ENCODE measurements around the gene KIAA0825.
A peak's percentile ranks its signal among the peaks of the same experiment; 100 is the strongest.

Gene KIAA0825

DNA sequence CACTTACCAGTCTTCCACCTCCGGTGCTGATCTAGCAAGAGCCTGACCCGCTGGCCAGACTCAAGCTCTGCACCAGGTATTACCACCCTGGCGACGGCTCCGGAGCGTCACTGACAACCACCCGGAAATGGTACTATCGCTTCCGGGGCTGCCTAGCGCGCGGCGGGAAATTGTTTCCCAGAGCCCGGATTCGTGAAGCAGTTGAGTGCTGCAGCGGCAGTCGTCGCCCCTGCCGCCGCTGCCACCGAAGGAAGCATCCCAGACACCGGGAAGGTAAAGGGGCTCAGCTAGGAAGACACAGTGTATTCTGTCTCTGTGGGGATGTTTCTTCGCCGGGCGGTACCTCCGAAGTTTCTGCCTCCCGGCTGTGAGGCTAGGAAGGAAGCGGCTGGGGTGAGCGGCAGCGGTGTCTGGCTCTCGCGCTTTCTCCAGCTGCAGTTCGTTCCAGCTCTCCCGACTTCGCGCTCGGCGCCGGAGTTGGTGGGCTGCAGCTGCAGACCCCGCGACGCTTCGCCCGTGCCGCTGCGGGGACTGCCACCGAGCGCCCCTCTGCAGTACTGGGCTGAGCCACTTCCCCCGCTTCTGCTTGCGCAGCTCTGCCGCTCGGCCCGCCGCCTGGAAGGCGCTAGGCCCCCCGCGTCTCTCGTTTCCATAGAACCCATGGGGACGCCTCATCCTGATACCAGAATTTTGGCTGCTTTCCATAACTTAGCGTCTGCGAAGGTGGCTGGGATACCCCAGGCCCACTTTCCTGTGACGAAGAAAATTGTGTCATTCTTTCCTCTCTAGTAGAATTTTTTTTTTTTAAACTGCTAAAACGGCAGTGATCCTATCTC is at the start of gene KIAA0825, which contains the start of gene SLF1:
Gene KIAA0825 (minus strand): TSS at position 112 of the 836 bp plus-strand sequence. CDS start 81,478 bp downstream, outside the sequence.
Gene SLF1 (plus strand): TSS at position 177 of the 836 bp plus-strand sequence. CDS start 10,142 bp downstream, outside the sequence.
- DNase-seq (ENCODE audit: low spot score in 2 of 2), result peak; percentile 86 to 91
- Histone ChIP-seq H3K9me3 (no peaks in the 10 kb centered on the region), H3K4me1 (peaks cover 54% of the 10 kb centered on the region), H3K27me3 (ENCODE audit: low read depth) (no peaks in the 10 kb centered on the region), H3K36me3 (replicated peaks) (no peaks in the 10 kb centered on the region), H3K4me3 (peak within 1 kb of the TSS; percentile 76)
- in situ Hi-C loops (cut with MboI; ENCODE audit: low sequenced_read_pairs), result no loop called here

GRCh38 chr5:94667937-94668336 is 49.5 kb upstream of the KIAA0825 start:
- no peak for DNase-seq (ENCODE audit: low spot score in 2 of 2)
- H3K36me3 ChIP-seq (replicated peaks), result peaks cover 7% of the 10 kb centered on the region
- H3K4me1 ChIP-seq, result peaks cover 5% of the 10 kb centered on the region
- in situ Hi-C loops (cut with MboI; ENCODE audit: low sequenced_read_pairs), result no loop called here
- H3K27me3 ChIP-seq (ENCODE audit: low read depth), result no peaks in the 10 kb centered on the region
- H3K4me3 ChIP-seq, result no peak overlapping the region
- no peaks in the 10 kb centered on the region; the same call in 1 of the 2 replicates for H3K9me3 ChIP-seq

GRCh38 chr5:94661086-94661485 is 42.7 kb upstream of the KIAA0825 start:
- peaks cover 4% of the 10 kb centered on the region for H3K36me3 ChIP-seq (replicated peaks)
- no peak for DNase-seq (ENCODE audit: low spot score in 2 of 2)
- in situ Hi-C loops (cut with MboI; ENCODE audit: low sequenced_read_pairs), result no loop called here

GRCh38 chr5:94660506-94660905 is 42.1 kb upstream of the KIAA0825 start:
- H3K4me1 ChIP-seq, result no peaks in the 10 kb centered on the region
- in situ Hi-C loops (cut with MboI; ENCODE audit: low sequenced_read_pairs), result no loop called here
- no peaks in the 10 kb centered on the region for H3K9me3 ChIP-seq
- no peaks in the 10 kb centered on the region for H3K27me3 ChIP-seq (ENCODE audit: low read depth)
- H3K4me3 ChIP-seq, result no peak overlapping the region
- DNase-seq (ENCODE audit: low spot score in 2 of 2), result no peak
- H3K36me3 ChIP-seq (replicated peaks), result peaks cover 4% of the 10 kb centered on the region

More at GRCh38 chr5:94661086-94661485, 42.7 kb upstream of the KIAA0825 start:
- Histone ChIP-seq H3K9me3 (no peaks in the 10 kb centered on the region), H3K4me1 (no peaks in the 10 kb centered on the region), H3K4me3 (no peak overlapping the region), H3K27me3 (ENCODE audit: low read depth) (no peaks in the 10 kb centered on the region)

- no peaks in the 10 kb centered on the region for H3K9me3 ChIP-seq
- H3K4me1 ChIP-seq, result no peaks in the 10 kb centered on the region
- no peak for DNase-seq (ENCODE audit: low spot score in 2 of 2)
- in situ Hi-C loops (cut with MboI; ENCODE audit: low sequenced_read_pairs), result no loop called here
- no peak overlapping the region for H3K4me3 ChIP-seq
- no peaks in the 10 kb centered on the region for H3K27me3 ChIP-seq (ENCODE audit: low read depth)
- H3K36me3 ChIP-seq (replicated peaks), result peaks cover 6% of the 10 kb centered on the region; the same call in 1 of the 2 replicates
Measured at GRCh38 chr5:94658272-94658671, 39.9 kb upstream of the KIAA0825 start.

DNA sequence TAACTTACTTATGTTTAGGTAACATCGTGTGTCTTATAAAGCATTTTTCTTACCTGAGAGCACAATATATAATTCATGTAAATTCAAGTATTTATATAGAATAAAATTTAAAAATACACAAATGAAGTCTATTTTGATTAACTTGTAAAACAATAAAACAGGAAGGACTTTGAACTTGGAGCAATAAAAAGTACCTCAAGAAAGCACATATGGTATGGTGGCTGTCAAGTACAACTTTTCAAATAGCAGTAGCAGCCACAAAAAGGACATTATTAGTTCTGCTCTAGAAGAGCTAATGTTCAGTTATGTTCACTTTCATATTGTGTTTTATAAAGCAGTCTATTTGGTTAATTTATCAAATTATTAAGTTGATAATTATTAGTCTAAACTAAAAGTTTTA is 31.5 kb upstream of the KIAA0825 start:
- no peak for DNase-seq (ENCODE audit: low spot score in 2 of 2)
- Histone ChIP-seq H3K27me3 (ENCODE audit: low read depth) (no peaks in the 10 kb centered on the region), H3K36me3 (replicated peaks) (peaks cover 7% of the 10 kb centered on the region), H3K4me3 (no peak overlapping the region), H3K4me1 (no peaks in the 10 kb centered on the region), H3K9me3 (no peaks in the 10 kb centered on the region)
- in situ Hi-C loops (cut with MboI; ENCODE audit: low sequenced_read_pairs), result no loop called here

DNA sequence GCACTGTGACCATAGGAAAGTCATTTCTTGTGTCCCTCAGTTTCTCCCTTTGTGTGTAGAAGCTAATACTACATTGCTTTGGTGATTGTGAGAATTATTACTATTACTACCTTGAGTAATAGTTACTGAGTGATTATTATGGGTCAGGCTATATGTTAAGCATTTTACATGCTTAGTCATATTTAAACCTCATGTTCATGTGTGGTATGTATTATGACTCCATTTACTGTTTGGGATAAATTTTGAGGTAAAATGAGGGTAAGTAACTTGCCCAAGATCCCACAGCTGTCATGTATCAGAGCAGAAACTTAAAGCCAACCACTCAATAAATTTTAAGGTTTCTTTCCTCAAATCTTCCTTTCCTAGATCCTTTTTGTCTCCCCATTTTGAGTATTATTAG is 28.4 kb upstream of the KIAA0825 start:
- in situ Hi-C loops (cut with MboI; ENCODE audit: low sequenced_read_pairs), result no loop called here
- DNase-seq (ENCODE audit: low spot score in 2 of 2), result no peak

DNA sequence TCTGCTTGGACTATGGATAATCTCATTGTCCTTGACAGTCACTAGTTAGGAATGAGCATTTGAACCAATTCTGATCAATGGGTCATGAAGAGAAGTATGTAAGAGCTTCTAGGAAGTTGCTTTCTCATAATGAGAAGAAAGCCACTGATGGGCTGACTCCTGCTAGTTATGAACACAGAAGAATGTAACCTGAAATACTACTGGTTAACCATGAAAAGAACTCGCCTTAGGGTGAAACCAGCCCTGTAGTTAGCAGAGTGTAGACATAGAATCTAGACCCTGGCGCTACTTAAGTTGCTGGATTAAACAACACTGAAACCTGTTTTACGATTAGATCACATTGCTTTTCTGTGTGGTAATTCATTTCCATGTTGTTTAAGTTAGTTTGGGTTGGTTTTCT is 26.6 kb upstream of the KIAA0825 start:
- DNase-seq (ENCODE audit: low spot score in 2 of 2), result no peak
- Histone ChIP-seq H3K4me1 (no peaks in the 10 kb centered on the region), H3K36me3 (replicated peaks) (peaks cover 8% of the 10 kb centered on the region), H3K9me3 (peaks cover 3% of the 10 kb centered on the region; the same call in 1 of the 2 replicates), H3K27me3 (ENCODE audit: low read depth) (no peaks in the 10 kb centered on the region), H3K4me3 (no peak overlapping the region)
- in situ Hi-C loops (cut with MboI; ENCODE audit: low sequenced_read_pairs), result no loop called here

More for the DNA sequence above, 28.4 kb upstream of the KIAA0825 start:
- Histone ChIP-seq H3K36me3 (replicated peaks) (peaks cover 5% of the 10 kb centered on the region; the same call in 1 of the 2 replicates), H3K9me3 (no peaks in the 10 kb centered on the region), H3K4me1 (no peaks in the 10 kb centered on the region), H3K27me3 (ENCODE audit: low read depth) (no peaks in the 10 kb centered on the region), H3K4me3 (no peak overlapping the region)

- H3K9me3 ChIP-seq, result peaks cover 3% of the 10 kb centered on the region
- DNase-seq (ENCODE audit: low spot score in 2 of 2), result no peak
- peaks cover 9% of the 10 kb centered on the region for H3K36me3 ChIP-seq (replicated peaks)
- in situ Hi-C loops (cut with MboI; ENCODE audit: low sequenced_read_pairs), result no loop called here
- H3K4me1 ChIP-seq, result no peaks in the 10 kb centered on the region
- no peak overlapping the region for H3K4me3 ChIP-seq
- no peaks in the 10 kb centered on the region for H3K27me3 ChIP-seq (ENCODE audit: low read depth)
Measured at GRCh38 chr5:94640176-94640575, 21.8 kb upstream of the KIAA0825 start.

DNA sequence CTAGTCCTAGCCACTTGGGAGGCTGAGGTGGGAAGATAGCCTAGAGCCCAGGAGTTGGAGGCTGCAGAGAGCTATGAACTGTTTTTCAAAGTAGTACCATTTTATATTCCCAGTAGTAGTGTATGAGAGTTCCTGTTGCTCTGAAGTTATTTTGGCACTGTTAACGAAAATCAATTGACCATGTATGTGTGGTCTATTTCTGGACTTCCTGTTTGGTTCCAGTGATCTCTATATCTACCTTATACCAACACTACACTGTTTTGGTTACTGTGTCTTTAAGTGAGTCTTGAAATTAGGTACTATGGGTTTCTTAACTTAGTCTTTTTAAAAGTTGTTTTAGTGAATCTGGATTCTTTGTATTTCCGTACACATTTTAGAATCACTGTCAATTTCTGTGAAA is 13.6 kb upstream of the KIAA0825 start:
- no peak overlapping the region for H3K4me3 ChIP-seq
- H3K4me1 ChIP-seq, result no peaks in the 10 kb centered on the region
- in situ Hi-C loops (cut with MboI; ENCODE audit: low sequenced_read_pairs), result no loop called here
- peaks cover 18% of the 10 kb centered on the region for H3K36me3 ChIP-seq (replicated peaks)
- DNase-seq (ENCODE audit: low spot score in 2 of 2), result no peak
- H3K9me3 ChIP-seq, result no peaks in the 10 kb centered on the region
- no peaks in the 10 kb centered on the region for H3K27me3 ChIP-seq (ENCODE audit: low read depth)

DNA sequence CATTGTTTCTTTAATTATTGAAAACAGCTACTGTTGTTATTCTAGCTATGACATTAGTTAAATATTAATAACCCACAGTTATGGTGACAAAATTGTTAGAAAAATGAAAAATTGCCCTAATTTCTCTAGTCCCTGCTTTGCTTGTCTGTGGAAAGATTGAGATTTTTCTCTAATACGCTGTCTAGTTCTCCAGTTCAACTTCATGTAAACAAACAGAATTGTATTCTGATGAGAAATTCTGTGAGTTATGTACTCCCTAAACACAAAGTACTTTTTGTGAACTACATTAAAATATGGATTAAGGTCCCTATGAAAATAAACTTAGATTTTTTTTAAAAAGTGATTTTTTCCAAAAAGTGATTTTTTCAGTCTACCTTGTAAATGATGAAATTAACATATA is 8.8 kb upstream of the KIAA0825 start:
- peaks cover 17% of the 10 kb centered on the region for H3K36me3 ChIP-seq (replicated peaks)
- DNase-seq (ENCODE audit: low spot score in 2 of 2), result no peak
- no peaks in the 10 kb centered on the region for H3K27me3 ChIP-seq (ENCODE audit: low read depth)
- peaks cover 9% of the 10 kb centered on the region; the same call in 1 of the 2 replicates for H3K4me1 ChIP-seq
- no peak overlapping the region for H3K4me3 ChIP-seq
- no peaks in the 10 kb centered on the region for H3K9me3 ChIP-seq
- in situ Hi-C loops (cut with MboI; ENCODE audit: low sequenced_read_pairs), result no loop called here

GRCh38 chr5:94623877-94624276 is 5.5 kb upstream of the KIAA0825 start:
- peaks cover 18% of the 10 kb centered on the region for H3K4me1 ChIP-seq
- in situ Hi-C loops (cut with MboI; ENCODE audit: low sequenced_read_pairs), result no loop called here
- H3K9me3 ChIP-seq, result no peaks in the 10 kb centered on the region
- no peak for DNase-seq (ENCODE audit: low spot score in 2 of 2)
- no peaks in the 10 kb centered on the region for H3K36me3 ChIP-seq (replicated peaks)
- no peaks in the 10 kb centered on the region for H3K27me3 ChIP-seq (ENCODE audit: low read depth)
- H3K4me3 ChIP-seq, result no peak overlapping the region

DNA sequence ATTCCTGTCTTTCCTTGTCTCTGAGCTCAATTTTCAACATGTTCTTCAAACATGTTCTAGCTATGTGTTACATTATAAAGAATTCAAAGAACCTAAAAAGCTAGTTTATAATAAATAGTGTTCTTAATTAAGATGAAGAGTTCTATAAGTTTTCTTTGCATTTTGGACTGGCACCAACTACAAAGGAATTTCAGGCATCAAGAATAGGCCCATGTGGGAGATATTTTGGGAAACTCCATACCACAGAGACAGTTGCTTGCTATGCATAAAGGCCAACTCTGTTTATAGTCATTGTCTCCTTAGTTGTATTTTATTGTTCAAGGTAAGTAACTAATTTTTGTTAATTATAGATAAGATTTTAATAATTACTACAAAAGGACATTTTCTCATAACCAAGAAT is 4.6 kb upstream of the KIAA0825 start:
- Histone ChIP-seq H3K9me3 (no peaks in the 10 kb centered on the region), H3K36me3 (replicated peaks) (no peaks in the 10 kb centered on the region), H3K4me3 (no peak overlapping the region), H3K27me3 (ENCODE audit: low read depth) (no peaks in the 10 kb centered on the region), H3K4me1 (peaks cover 18% of the 10 kb centered on the region)
- DNase-seq (ENCODE audit: low spot score in 2 of 2), result no peak
- in situ Hi-C loops (cut with MboI; ENCODE audit: low sequenced_read_pairs), result no loop called here

DNA sequence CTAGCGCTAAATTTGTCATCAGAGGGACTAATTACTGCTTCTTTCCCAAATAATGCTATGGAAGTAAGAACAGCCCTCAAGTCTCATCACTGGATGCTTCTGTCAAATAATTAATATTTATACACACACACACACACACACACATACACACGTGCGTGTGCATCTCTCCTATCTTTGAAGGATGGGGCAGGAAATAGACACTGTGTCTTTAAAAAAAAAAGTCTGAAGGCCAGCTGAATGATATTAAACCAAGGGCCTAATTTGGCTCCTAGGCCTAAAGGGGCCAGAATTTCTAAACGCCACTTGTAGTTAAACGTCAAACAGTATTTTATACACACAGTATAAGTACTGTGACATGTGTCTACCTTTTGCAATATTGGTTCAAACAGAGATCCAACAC is 3.4 kb upstream of the KIAA0825 start:
- Histone ChIP-seq H3K27me3 (ENCODE audit: low read depth) (no peaks in the 10 kb centered on the region), H3K9me3 (no peaks in the 10 kb centered on the region), H3K36me3 (replicated peaks) (no peaks in the 10 kb centered on the region), H3K4me1 (peaks cover 25% of the 10 kb centered on the region), H3K4me3 (no peak overlapping the region)
- DNase-seq (ENCODE audit: low spot score in 2 of 2), result no peak
- in situ Hi-C loops (cut with MboI; ENCODE audit: low sequenced_read_pairs), result no loop called here
